Ureter (tissue), 1 donor: ENCODE data around the gene IFNK. TPM values are rescaled to one million over a fixed set of nuclear protein-coding genes. Genes with fewer than 3 reads are reported as not detected.

Source experiments
- DNase-seq: peaks from one replicate; pipeline ENCODE4 v3.0.0-alpha.2; 2020; ENCODE audit warnings: low spot score
- total RNA-seq: library from RNA; stranded (reverse); gene quantifications from one replicate; pipeline ENCODE4 v1.2.4, GENCODE V29; 2023
- donor health status: DM: yes; HTN: yes; CAD: no.

IFNK gene
- total RNA-seq, 1 donor from 2014 or later, result not detected

- no peak for DNase-seq
Observed at GRCh38 chr9:27511771-27512170, 12.3 kb upstream of the IFNK start.

- DNase-seq, result no peak
Observed at GRCh38 chr9:27514551-27514950, 9.5 kb upstream of the IFNK start.

- no peak for DNase-seq
Observed at GRCh38 chr9:27518006-27518405, 6.1 kb upstream of the IFNK start.

- DNase-seq, result no peak
Observed at GRCh38 chr9:27518809-27519208, 5.3 kb upstream of the IFNK start.

GRCh38 chr9:27519466-27520465 is 4.3 kb upstream of the IFNK start:
- no peak for DNase-seq

GRCh38 chr9:27520986-27521385 is 3.1 kb upstream of the IFNK start:
- no peak for DNase-seq

GRCh38 chr9:27523141-27523540 is 949 bp upstream of the IFNK start:
- DNase-seq, result no peak

- DNase-seq, result no peak
Observed at GRCh38 chr9:27527702-27528075, 3.6 kb downstream of the IFNK start.

GRCh38 chr9:27528076-27528885 is 4.2 kb downstream of the IFNK start:
- peak; percentile 78 for DNase-seq

- peak; percentile 58 for DNase-seq
Observed at GRCh38 chr9:27528886-27529315, 4.8 kb downstream of the IFNK start.

- peak; percentile 84 for DNase-seq
Observed at GRCh38 chr9:27529316-27530278, 5.5 kb downstream of the IFNK start, which contains the start of gene MOB3B. TSS of gene MOB3B (minus strand) at chr9:27529814. CDS start at chr9:27455550, 74,264 bp downstream.

GRCh38 chr9:27530915-27531755 is 7.0 kb downstream of the IFNK start:
- DNase-seq, result no peak

- DNase-seq, result no peak
Observed at GRCh38 chr9:27532046-27532445, 8.0 kb downstream of the IFNK start.

GRCh38 chr9:27533311-27533710 is 9.2 kb downstream of the IFNK start:
- no peak for DNase-seq

- no peak for DNase-seq
Observed at GRCh38 chr9:27534131-27534530, 10.0 kb downstream of the IFNK start.

- no peak for DNase-seq
Observed at GRCh38 chr9:27534658-27535209, 10.6 kb downstream of the IFNK start.

GRCh38 chr9:27535701-27536118 is 11.6 kb downstream of the IFNK start:
- DNase-seq, result no peak

- no peak for DNase-seq
Observed at GRCh38 chr9:27536168-27536567, 12.1 kb downstream of the IFNK start.

- no peak for DNase-seq
Observed at GRCh38 chr9:27537027-27537435, 12.9 kb downstream of the IFNK start.

GRCh38 chr9:27537756-27538155 is 13.7 kb downstream of the IFNK start:
- DNase-seq, result no peak
